ENCODE results near the gene CLASP1.

DNA sequence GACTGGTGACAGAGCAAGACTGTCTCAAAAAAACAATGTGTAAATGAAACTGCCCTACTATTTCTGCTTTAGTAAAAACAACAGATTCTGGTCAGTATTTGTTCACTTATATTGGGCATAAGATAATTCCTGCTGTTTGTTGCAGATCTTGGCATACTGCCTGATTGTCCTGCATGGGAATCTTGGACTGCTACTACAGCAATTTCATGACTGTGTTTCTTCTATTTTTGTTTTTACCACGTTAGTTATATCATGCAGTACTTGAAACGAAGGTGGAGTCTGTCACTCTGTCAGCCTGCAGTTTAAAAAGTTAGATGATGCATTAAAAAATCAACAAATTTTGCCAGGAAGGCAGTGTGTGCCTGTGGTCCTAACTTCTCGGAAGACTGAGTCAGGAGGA is 14.2 kb upstream of the CLASP1 start:
- no peak for TF ChIP-seq POLR2A (IDR thresholded peaks at IDR 0.05)
- TF ChIP-seq, protein P1, sequence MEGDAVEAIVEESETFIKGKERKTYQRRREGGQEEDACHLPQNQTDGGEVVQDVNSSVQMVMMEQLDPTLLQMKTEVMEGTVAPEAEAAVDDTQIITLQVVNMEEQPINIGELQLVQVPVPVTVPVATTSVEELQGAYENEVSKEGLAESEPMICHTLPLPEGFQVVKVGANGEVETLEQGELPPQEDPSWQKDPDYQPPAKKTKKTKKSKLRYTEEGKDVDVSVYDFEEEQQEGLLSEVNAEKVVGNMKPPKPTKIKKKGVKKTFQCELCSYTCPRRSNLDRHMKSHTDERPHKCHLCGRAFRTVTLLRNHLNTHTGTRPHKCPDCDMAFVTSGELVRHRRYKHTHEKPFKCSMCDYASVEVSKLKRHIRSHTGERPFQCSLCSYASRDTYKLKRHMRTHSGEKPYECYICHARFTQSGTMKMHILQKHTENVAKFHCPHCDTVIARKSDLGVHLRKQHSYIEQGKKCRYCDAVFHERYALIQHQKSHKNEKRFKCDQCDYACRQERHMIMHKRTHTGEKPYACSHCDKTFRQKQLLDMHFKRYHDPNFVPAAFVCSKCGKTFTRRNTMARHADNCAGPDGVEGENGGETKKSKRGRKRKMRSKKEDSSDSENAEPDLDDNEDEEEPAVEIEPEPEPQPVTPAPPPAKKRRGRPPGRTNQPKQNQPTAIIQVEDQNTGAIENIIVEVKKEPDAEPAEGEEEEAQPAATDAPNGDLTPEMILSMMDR (IDR thresholded peaks at IDR 0.05) = no peak
